Caki2 (cell line): ENCODE data around the gene CRYGN. TPM values are rescaled to one million over a fixed set of nuclear protein-coding genes. Genes with fewer than 3 reads are reported as not detected.

ENCODE experiments used
- DNase-seq: peaks from one replicate; pipeline ENCODE4 v3.0.0-alpha.2; 2015; ENCODE audit warnings: low read depth
- in situ Hi-C: cut with HindIII; loops from 2 replicates; pipeline ENCODE4 v1.10.0; 2016; ENCODE audit warnings: low sequenced_read_pairs, low pct_unique_long_range_greater_than_20kb, mixed read lengths
- total RNA-seq: library from RNA; depleted of rRNA; stranded (reverse); fragments of >200 nt; shearing (Covaris generic); gene quantifications from 2 replicates; pipeline ENCODE4 v1.2.3, GENCODE V29; 2014; ENCODE audit warnings: low replicate concordance

CRYGN gene
- total RNA-seq, 1 experiment from 2014 or later: not detected

- in situ Hi-C loops: no loop called here
- peak; percentile 67 for DNase-seq
These were observed 39.2 kb downstream of the CRYGN start for GRCh38 chr7:151400626-151401315.

GRCh38 chr7:151399906-151400305 lies 40.0 kb downstream of the CRYGN start:
- no peak for DNase-seq
- in situ Hi-C loops: no loop called here

- in situ Hi-C loops: no loop called here
These were observed 40.7 kb downstream of the CRYGN start for GRCh38 chr7:151399305-151399601.

GRCh38 chr7:151398446-151399304 lies 41.3 kb downstream of the CRYGN start:
- in situ Hi-C loops: no loop called here
- DNase-seq: no peak

More at GRCh38 chr7:151399305-151399601, 40.7 kb downstream of the CRYGN start:
- DNase-seq: no peak

- DNase-seq: no peak
- in situ Hi-C loops: no loop called here
These were observed 42.9 kb downstream of the CRYGN start for GRCh38 chr7:151397026-151397425.

- no peak for DNase-seq
- in situ Hi-C loops: no loop called here
These were observed 43.5 kb downstream of the CRYGN start for GRCh38 chr7:151396328-151396970.

GRCh38 chr7:151395036-151395367 lies 44.9 kb downstream of the CRYGN start:
- DNase-seq: no peak
- in situ Hi-C loops: no loop called here

GRCh38 chr7:151394076-151395035 lies 45.6 kb downstream of the CRYGN start:
- in situ Hi-C loops: no loop called here
- DNase-seq: no peak

GRCh38 chr7:151393031-151393977 lies 46.6 kb downstream of the CRYGN start:
- in situ Hi-C loops: no loop called here
- DNase-seq: no peak

GRCh38 chr7:151392426-151392825 lies 47.5 kb downstream of the CRYGN start:
- no peak for DNase-seq
- in situ Hi-C loops: no loop called here

- no peak for DNase-seq
- in situ Hi-C loops: no loop called here
These were observed 47.9 kb downstream of the CRYGN start for GRCh38 chr7:151392002-151392401.

- in situ Hi-C loops: no loop called here
- DNase-seq: no peak
These were observed 48.6 kb downstream of the CRYGN start for GRCh38 chr7:151391358-151391730.

- no peak for DNase-seq
- in situ Hi-C loops: no loop called here
These were observed 49.2 kb downstream of the CRYGN start for GRCh38 chr7:151390598-151391357.

- in situ Hi-C loops: no loop called here
- no peak for DNase-seq
These were observed 50.0 kb downstream of the CRYGN start for GRCh38 chr7:151389768-151390597.

- in situ Hi-C loops: no loop called here
- no peak for DNase-seq
These were observed 50.7 kb downstream of the CRYGN start for GRCh38 chr7:151389096-151389767.
